Liver (tissue), 9 donors: ENCODE data around the gene TNS3. TPM values are rescaled to one million over a fixed set of nuclear protein-coding genes. Genes with fewer than 3 reads are reported as not detected.

Source experiments
- DNase-seq: peaks from one replicate; pipeline ENCODE4 v3.0.0-alpha.2; 2017; ENCODE audit warnings: low spot score
- H3K27ac ChIP-seq, 2 donors: one replicate each; pipeline ENCODE4 v1.7.0; 2013; ENCODE audit warnings: inconsistent platforms in 2 of 2, low read length in 2 of 2, control low read depth in 1 of 2, low read depth in 1 of 2, mild to moderate bottlenecking in 1 of 2
- H3K27me3 ChIP-seq, 4 donors: one replicate each; pipeline versions ENCODE4 v1.6.1 to v1.7.0; 2013; ENCODE audit warnings: low read length in 3 of 4, inconsistent platforms in 1 of 4, mild to moderate bottlenecking in 1 of 4, moderate library complexity in 1 of 4; ENCODE audit not compliant: control insufficient read depth in 4 of 4, insufficient read depth in 4 of 4
- H3K36me3 ChIP-seq, 4 donors: one replicate each; pipeline versions ENCODE4 v1.6.1 to v1.7.0; 2013; ENCODE audit warnings: low read length in 3 of 4, mild to moderate bottlenecking in 3 of 4, low read depth in 1 of 4, moderate library complexity in 1 of 4; ENCODE audit not compliant: control insufficient read depth in 4 of 4, insufficient read depth in 3 of 4
- H3K4me1 ChIP-seq, 4 donors: one replicate each; pipeline versions ENCODE4 v1.6.1 to v1.7.0; 2013; ENCODE audit warnings: low read length in 3 of 4, mild to moderate bottlenecking in 3 of 4, moderate library complexity in 1 of 4; ENCODE audit not compliant: control insufficient read depth in 4 of 4, insufficient read depth in 4 of 4
- H3K4me3 ChIP-seq, 3 donors: one replicate each; pipeline versions ENCODE4 v1.6.1 to v1.7.0; 2013; ENCODE audit warnings: low read length in 3 of 3, control low read depth in 1 of 3, low read depth in 1 of 3, mild to moderate bottlenecking in 1 of 3
- H3K9ac ChIP-seq, 2 donors: one replicate each; pipeline ENCODE4 v1.7.0; 2013; ENCODE audit warnings: low read length in 2 of 2, mild to moderate bottlenecking in 2 of 2, moderate library complexity in 2 of 2, control low read depth in 1 of 2, low read depth in 1 of 2
- H3K9me3 ChIP-seq, 4 donors: one replicate each; pipeline versions ENCODE4 v1.6.1 to v1.7.0; 2013; ENCODE audit warnings: low read length in 3 of 4; ENCODE audit not compliant: control insufficient read depth in 4 of 4
- ATF3 ChIP-seq: IDR thresholded peaks from 2 replicates; pipeline ENCODE4 v1.6.1; 2016; ENCODE audit warnings: antibody characterized with exemption
- EGR1 ChIP-seq, 2 donors: IDR thresholded peaks; 2 replicates each; pipeline ENCODE4 v1.6.1; 2016 to 2018; ENCODE audit warnings: antibody characterized with exemption in 2 of 2, low read depth in 2 of 2
- FOXA1 ChIP-seq: IDR thresholded peaks from 2 replicates; pipeline ENCODE4 v1.6.1; 2016; ENCODE audit warnings: antibody characterized with exemption
- FOXA2 ChIP-seq: IDR thresholded peaks from 2 replicates; pipeline ENCODE4 v1.6.1; 2016; ENCODE audit warnings: antibody characterized with exemption
- HNF4A ChIP-seq, 2 donors: conservative IDR thresholded peaks; 2 replicates each; pipeline ENCODE4 v1.6.1; 2016; ENCODE audit warnings: antibody characterized with exemption in 2 of 2, mild to moderate bottlenecking in 2 of 2
- HNF4G ChIP-seq: IDR thresholded peaks from 2 replicates; pipeline ENCODE4 v1.6.1; 2016; ENCODE audit warnings: antibody characterized with exemption
- MAX ChIP-seq: IDR thresholded peaks from 2 replicates; pipeline ENCODE4 v1.6.1; 2016; ENCODE audit warnings: antibody characterized with exemption
- NR2F2 ChIP-seq: IDR thresholded peaks from 2 replicates; pipeline ENCODE4 v1.6.1; 2016; ENCODE audit warnings: antibody characterized with exemption
- RAD21 ChIP-seq, 2 donors: IDR thresholded peaks; 2 replicates each; pipeline ENCODE4 v1.6.1; 2016; ENCODE audit warnings: antibody characterized with exemption in 2 of 2, mild to moderate bottlenecking in 2 of 2
- REST ChIP-seq: IDR thresholded peaks from 2 replicates; pipeline ENCODE4 v1.6.1; 2016; ENCODE audit warnings: antibody characterized with exemption, mild to moderate bottlenecking
- RXRA ChIP-seq, 2 donors: IDR thresholded peaks; 2 replicates each; pipeline ENCODE4 v1.6.1; 2017 to 2018; ENCODE audit warnings: antibody characterized with exemption in 2 of 2, mild to moderate bottlenecking in 1 of 2
- SP1 ChIP-seq: IDR thresholded peaks from 2 replicates; pipeline ENCODE4 v1.6.1; 2018; ENCODE audit warnings: antibody characterized with exemption, mild to moderate bottlenecking
- YY1 ChIP-seq: IDR thresholded peaks from 2 replicates; pipeline ENCODE4 v1.6.1; 2016; ENCODE audit warnings: antibody characterized with exemption, mild to moderate bottlenecking
- ZBTB33 ChIP-seq: IDR thresholded peaks from 2 replicates; pipeline ENCODE4 v1.6.1; 2016; ENCODE audit warnings: antibody characterized with exemption
- WGBS: extraction: QIAGEN DNeasy Blood & Tissue Kit; methylation state at CpG from one replicate; pipeline ENCODE4 v1.1.7; 2013; 5-methylcytosine and 5-hydroxymethylcytosine counted together
- polyA plus RNA-seq, 2 donors: library from polyadenylated mRNA; stranded (reverse) in 1 of 2; unstranded in 1 of 2; fragments of 200-250 nt in 1 of 2; fragments of >200 nt in 1 of 2; fragmentation: Nextera tagmentation in 1 of 2; extraction: Ambion mirVana in 1 of 2; gene quantifications; one replicate each; pipeline versions ENCODE4 v1.2.1 to v1.2.3, GENCODE V29; 2013 to 2015
- total RNA-seq, 2 donors: library from RNA; depleted of rRNA; stranded (reverse); fragments of >200 nt; gene quantifications; one replicate each; pipeline ENCODE4 v1.2.3, GENCODE V29; 2014
- donor health status: healthy.
- donor health status: healthy.
- donor health status: healthy.
- donor health status: healthy.
- donor health status: healthy.

The TNS3 gene
- total and polyA plus RNA-seq, 4 donors, result 16.8 to 100 (median 29.5) TPM

- no peaks in the 10 kb centered on the region for H3K9me3 ChIP-seq
- H3K36me3 ChIP-seq, result peaks cover 1 to 31% (median 16%) of the 10 kb centered on the region in 4 donors
- H3K4me1 ChIP-seq, result peaks cover 0 to 27% (median 10%) of the 10 kb centered on the region in 4 donors
- TF ChIP-seq FOXA2, result no peak
- TF ChIP-seq HNF4A (conservative IDR thresholded peaks at IDR 0.05), result no peak
- TF ChIP-seq MAX, result no peak
- no peaks in the 10 kb centered on the region for H3K27me3 ChIP-seq
- no peak for DNase-seq
- H3K4me3 ChIP-seq, result no peak overlapping the region
- no peak overlapping the region for H3K27ac ChIP-seq
- WGBS, result 82% methylated on average over 6 of the region's 6 CpGs
- H3K9ac ChIP-seq, result no peak overlapping the region
Measured at GRCh38 chr7:47325337-47325736, 256.6 kb downstream of the TNS3 start.

GRCh38 chr7:47323904-47324303, 258.0 kb downstream of the TNS3 start:
- no peak overlapping the region for H3K27ac ChIP-seq
- peaks cover 4 to 34% (median 21%) of the 10 kb centered on the region in 4 donors for H3K36me3 ChIP-seq
- peaks cover 0 to 25% (median 10%) of the 10 kb centered on the region in 4 donors for H3K4me1 ChIP-seq
- 67% methylated on average over 4 of the region's 4 CpGs for WGBS
- H3K27me3 ChIP-seq, result no peaks in the 10 kb centered on the region
- H3K9me3 ChIP-seq, result no peaks in the 10 kb centered on the region
- TF ChIP-seq RXRA (IDR thresholded peaks at IDR 0.05) (peak in 1 of 2 donors; percentile 9), HNF4A (conservative IDR thresholded peaks at IDR 0.05) (peak in 1 of 2 donors; percentile 8), NR2F2 (no peak)
- no peak for DNase-seq
- no peak overlapping the region for H3K4me3 ChIP-seq
- no peak overlapping the region for H3K9ac ChIP-seq

- no peak for TF ChIP-seq HNF4A (conservative IDR thresholded peaks at IDR 0.05)
- TF ChIP-seq RAD21 (IDR thresholded peaks at IDR 0.05), result no peak
- TF ChIP-seq YY1, result no peak
- no peak for TF ChIP-seq SP1
- no peak for TF ChIP-seq ATF3
- TF ChIP-seq MAX, result no peak
- no peak for TF ChIP-seq EGR1 (IDR thresholded peaks at IDR 0.05; ENCODE audit: low read depth in 2 of 2)
- no peak for TF ChIP-seq ZBTB33
- Histone ChIP-seq H3K4me1 (peaks cover 0 to 16% (median 6%) of the 10 kb centered on the region in 4 donors), H3K9ac (no peak overlapping the region), H3K36me3 (peaks cover 4 to 43% (median 31%) of the 10 kb centered on the region in 4 donors), H3K9me3 (no peaks in the 10 kb centered on the region), H3K27me3 (no peaks in the 10 kb centered on the region), H3K4me3 (no peak overlapping the region), H3K27ac (no peak overlapping the region)
- 79% methylated on average over 11 of the region's 11 CpGs for WGBS
- DNase-seq, result peak; percentile 53
Measured at GRCh38 chr7:47322731-47323130, 259.2 kb downstream of the TNS3 start.

GRCh38 chr7:47320296-47320695, 261.6 kb downstream of the TNS3 start:
- no peak overlapping the region for H3K9ac ChIP-seq
- no peak for DNase-seq
- H3K27me3 ChIP-seq, result no peaks in the 10 kb centered on the region
- H3K4me1 ChIP-seq, result peaks cover 0 to 12% (median 2%) of the 10 kb centered on the region in 4 donors
- no peaks in the 10 kb centered on the region for H3K9me3 ChIP-seq
- peaks cover 4 to 43% (median 35%) of the 10 kb centered on the region in 4 donors for H3K36me3 ChIP-seq
- WGBS, result 89% methylated on average over 5 of the region's 5 CpGs
- H3K27ac ChIP-seq, result no peak overlapping the region
- H3K4me3 ChIP-seq, result no peak overlapping the region
- no peak for TF ChIP-seq HNF4G
- no peak for TF ChIP-seq ATF3
- TF ChIP-seq RAD21 (IDR thresholded peaks at IDR 0.05), result no peak
- TF ChIP-seq NR2F2, result no peak
- TF ChIP-seq FOXA1, result no peak
- no peak for TF ChIP-seq REST
- no peak for TF ChIP-seq SP1
